Left cardiac atrium (tissue), 4 donors: ENCODE measurements around the gene GTF2F1. TPM values are rescaled to one million over a fixed set of nuclear protein-coding genes. Genes with fewer than 3 reads are reported as not detected.
"Not testable (repeated sequence)": the region's sequence is repeated elsewhere in the genome, so short reads cannot be mapped to it uniquely, and the experiment has no call there.

Experiments
- ATAC-seq, 2 donors: fragments of 200-7000 bp; cut with Tn5 transposase; one replicate each; pipeline ENCODE4 v1.9.1; 2020; ENCODE audit warnings: mild to moderate bottlenecking in 2 of 2, moderate library complexity in 2 of 2
- DNase-seq: peaks from one replicate; pipeline ENCODE4 v3.0.0-alpha.2; 2020
- intact Hi-C, 2 donors: fragments of 100-400 bp; cut with DNase I; formaldehyde crosslinking; loops; one replicate each; pipeline versions ENCODE4 v1.14.1 to v1.15.1; 2022 to 2023
- long read RNA-seq: library from polyadenylated mRNA; unstranded; transcript quantifications from one replicate; pipeline ENCODE4 v2.0.0, GENCODE V29; 2021
- total RNA-seq, 2 donors: library from RNA; stranded (reverse); fragmentation: NEBNext Ultra II Directional; extraction: Animal tissue kit (Norgen Biotek cat#: 25700); gene quantifications; one replicate each; pipeline ENCODE4 v1.2.1, GENCODE V29; 2021
- donor health status: DM: no; HTN: yes; CAD: no.
- donor health status: DM: no; HTN: yes; CAD: no; lungs with severe emphysema.
- donor health status: DM: yes; HTN: yes; CAD: no.
- donor health status: Dilated cardiomyopathy.

Gene GTF2F1
- total RNA-seq = 10 to 100 TPM; 29.6 to 33.0 TPM
- long read RNA-seq, transcript GTF2F1-201 (13 exons, 2,731 nt) = major isoform, 58 of 62 reads
- long read RNA-seq, partial matches to known transcripts = 2 of 62 reads
- long read RNA-seq, other reads (novel, unspliced or antisense) = 2 of 62 reads

- DNase-seq = peak; percentile 97
- peak; percentile 95 to 96 for ATAC-seq
- intact Hi-C loops = no loop called here
Observed at GRCh38 chr19:6393074-6393982, at the start of gene GTF2F1. TSS of gene GTF2F1 (minus strand) at chr19:6393164. CDS start at chr19:6392995, 169 bp downstream.

GRCh38 chr19:6442087-6442688 is 49.2 kb upstream of the GTF2F1 start:
- intact Hi-C loops = no loop called here
- ATAC-seq = no peak
- DNase-seq = no peak

- DNase-seq (no peak), ATAC-seq (no peak)
- intact Hi-C loops = no loop called here
Observed at GRCh38 chr19:6440905-6441304, 47.9 kb upstream of the GTF2F1 start.

- intact Hi-C loops = no loop called here
- DNase-seq (no peak), ATAC-seq (no peak)
Observed at GRCh38 chr19:6439743-6440142, 46.8 kb upstream of the GTF2F1 start.

- intact Hi-C loops = no loop called here
- DNase-seq (no peak), ATAC-seq (no peak)
Observed at GRCh38 chr19:6433663-6434062, 40.7 kb upstream of the GTF2F1 start, which contains the start of gene SLC25A41. TSS of gene SLC25A41 (minus strand) at chr19:6433763. CDS start at chr19:6433693, 70 bp downstream.

- ATAC-seq (no peak), DNase-seq (no peak)
- intact Hi-C loops = no loop called here
Observed at GRCh38 chr19:6433165-6433564, 40.2 kb upstream of the GTF2F1 start.

GRCh38 chr19:6431891-6432290 is 38.9 kb upstream of the GTF2F1 start:
- ATAC-seq = no peak
- no peak for DNase-seq
- intact Hi-C loops = no loop called here

- no peak for ATAC-seq
- intact Hi-C loops = no loop called here
Observed at GRCh38 chr19:6429419-6430221, 36.7 kb upstream of the GTF2F1 start.

GRCh38 chr19:6428692-6429418 is 35.9 kb upstream of the GTF2F1 start:
- ATAC-seq, DNase-seq, intact Hi-C loops: not testable (repeated sequence)

More at GRCh38 chr19:6429419-6430221, 36.7 kb upstream of the GTF2F1 start:
- no peak for DNase-seq

- DNase-seq = no peak
- ATAC-seq = no peak
- intact Hi-C loops = no loop called here
Observed at GRCh38 chr19:6427131-6427530, 34.2 kb upstream of the GTF2F1 start.

- DNase-seq (no peak), ATAC-seq (no peak)
- intact Hi-C loops = no loop called here
Observed at GRCh38 chr19:6425732-6426620, 33.0 kb upstream of the GTF2F1 start.

GRCh38 chr19:6424939-6425731 is 32.2 kb upstream of the GTF2F1 start:
- intact Hi-C loops = no loop called here
- DNase-seq (peak; percentile 95), ATAC-seq (peak; percentile 94 to 96)

- intact Hi-C loops = no loop called here
- ATAC-seq (no peak), DNase-seq (peak; percentile 100)
Observed at GRCh38 chr19:6424195-6424938, 31.4 kb upstream of the GTF2F1 start, which contains the start of gene KHSRP. TSS of gene KHSRP (minus strand) at chr19:6424811. CDS start at chr19:6424701, 110 bp downstream.

- intact Hi-C loops = no loop called here
- ATAC-seq (no peak), DNase-seq (peak; percentile 58)
Observed at GRCh38 chr19:6423499-6424194, 30.7 kb upstream of the GTF2F1 start.
